Nephron progenitor cell (in vitro differentiated cells): Measurements from ENCODE around the gene USP44.

ENCODE experiments used
- DNase-seq: peaks from one replicate; pipeline ENCODE4 v3.0.0; 2021
- H3K27ac Mint-ChIP-seq: 2 replicates; pipeline ENCODE4 v1.8.0; 2021; ENCODE audit warnings: mild to moderate bottlenecking, moderate library complexity, mixed read lengths
- H3K27me3 Mint-ChIP-seq: 2 replicates; pipeline ENCODE4 v1.8.0; 2021; ENCODE audit warnings: mild to moderate bottlenecking, low read depth, mixed read lengths; ENCODE audit not compliant: poor library complexity
- H3K36me3 Mint-ChIP-seq: 2 replicates; pipeline ENCODE4 v1.8.0; 2021; ENCODE audit warnings: low read depth, mixed read lengths
- H3K4me1 Mint-ChIP-seq: 2 replicates; pipeline ENCODE4 v1.8.0; 2021; ENCODE audit warnings: mixed read lengths
- H3K4me3 Mint-ChIP-seq: 2 replicates; pipeline ENCODE4 v1.8.0; 2021; ENCODE audit warnings: mild to moderate bottlenecking, moderate library complexity, mixed read lengths
- H3K9me3 Mint-ChIP-seq: 2 replicates; pipeline ENCODE4 v1.8.0; 2021; ENCODE audit warnings: mild to moderate bottlenecking, moderate library complexity, mixed read lengths
- TF ChIP-seq, protein P1 (sequence below): fragments of 200-600 bp; sonication (generic); IDR thresholded peaks from 2 replicates; pipeline ENCODE4 v1.5.0; 2021; ENCODE audit warnings: antibody characterized with exemption

USP44 gene

DNA sequence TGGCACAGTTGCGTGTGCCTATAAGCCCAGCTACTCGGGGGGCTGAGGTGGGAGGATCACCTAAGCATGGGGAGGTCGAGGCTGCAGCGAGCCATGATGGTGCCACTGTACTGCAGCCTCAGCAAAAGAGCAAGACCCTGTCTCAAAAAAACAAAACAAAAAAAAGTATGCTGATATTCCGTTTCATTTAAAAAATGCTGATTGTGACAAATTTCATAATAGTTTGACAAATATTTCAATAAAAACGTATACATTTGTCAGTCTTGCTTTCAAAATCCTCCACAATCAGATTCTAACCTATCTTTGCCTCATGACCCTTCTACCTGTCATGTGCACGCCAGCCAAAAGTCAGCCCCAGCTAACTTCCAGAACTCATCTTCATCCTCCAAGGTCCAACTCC lies 9.8 kb downstream of the USP44 start:
- Mint-ChIP-seq H3K36me3 (no peaks in the 10 kb centered on the region), H3K4me1 (peaks cover 7% of the 10 kb centered on the region), H3K27ac (no peak overlapping the region), H3K9me3 (no peaks in the 10 kb centered on the region), H3K4me3 (no peak overlapping the region), H3K27me3 (peaks cover 21% of the 10 kb centered on the region)
- TF ChIP-seq, protein P1, sequence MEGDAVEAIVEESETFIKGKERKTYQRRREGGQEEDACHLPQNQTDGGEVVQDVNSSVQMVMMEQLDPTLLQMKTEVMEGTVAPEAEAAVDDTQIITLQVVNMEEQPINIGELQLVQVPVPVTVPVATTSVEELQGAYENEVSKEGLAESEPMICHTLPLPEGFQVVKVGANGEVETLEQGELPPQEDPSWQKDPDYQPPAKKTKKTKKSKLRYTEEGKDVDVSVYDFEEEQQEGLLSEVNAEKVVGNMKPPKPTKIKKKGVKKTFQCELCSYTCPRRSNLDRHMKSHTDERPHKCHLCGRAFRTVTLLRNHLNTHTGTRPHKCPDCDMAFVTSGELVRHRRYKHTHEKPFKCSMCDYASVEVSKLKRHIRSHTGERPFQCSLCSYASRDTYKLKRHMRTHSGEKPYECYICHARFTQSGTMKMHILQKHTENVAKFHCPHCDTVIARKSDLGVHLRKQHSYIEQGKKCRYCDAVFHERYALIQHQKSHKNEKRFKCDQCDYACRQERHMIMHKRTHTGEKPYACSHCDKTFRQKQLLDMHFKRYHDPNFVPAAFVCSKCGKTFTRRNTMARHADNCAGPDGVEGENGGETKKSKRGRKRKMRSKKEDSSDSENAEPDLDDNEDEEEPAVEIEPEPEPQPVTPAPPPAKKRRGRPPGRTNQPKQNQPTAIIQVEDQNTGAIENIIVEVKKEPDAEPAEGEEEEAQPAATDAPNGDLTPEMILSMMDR, result no peak
- DNase-seq, result no peak

DNA sequence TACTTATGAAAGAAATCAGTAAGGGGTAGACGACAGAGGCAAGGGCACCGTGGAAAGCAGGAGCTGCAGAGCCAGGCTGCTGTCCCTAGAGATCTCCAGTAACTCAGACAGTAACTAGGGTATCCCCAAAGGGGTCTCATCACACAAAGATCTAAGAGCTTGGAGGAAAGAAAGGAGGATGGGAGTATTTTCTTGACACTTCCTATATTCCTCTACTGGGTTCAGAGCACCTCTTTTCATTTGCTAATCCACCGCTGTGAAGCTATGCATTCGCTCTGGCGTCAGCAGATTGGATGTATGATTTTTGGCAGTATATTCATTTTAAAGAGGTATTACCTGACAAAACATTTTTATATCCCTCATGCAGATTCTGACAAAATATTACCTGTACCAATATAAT lies 12.6 kb downstream of the USP44 start:
- no peak for DNase-seq
- Mint-ChIP-seq H3K27ac (no peak overlapping the region), H3K9me3 (no peaks in the 10 kb centered on the region), H3K4me1 (peaks cover 10% of the 10 kb centered on the region), H3K4me3 (no peak overlapping the region), H3K36me3 (no peaks in the 10 kb centered on the region), H3K27me3 (peaks cover 3% of the 10 kb centered on the region)
- TF ChIP-seq, protein P1, result no peak

DNA sequence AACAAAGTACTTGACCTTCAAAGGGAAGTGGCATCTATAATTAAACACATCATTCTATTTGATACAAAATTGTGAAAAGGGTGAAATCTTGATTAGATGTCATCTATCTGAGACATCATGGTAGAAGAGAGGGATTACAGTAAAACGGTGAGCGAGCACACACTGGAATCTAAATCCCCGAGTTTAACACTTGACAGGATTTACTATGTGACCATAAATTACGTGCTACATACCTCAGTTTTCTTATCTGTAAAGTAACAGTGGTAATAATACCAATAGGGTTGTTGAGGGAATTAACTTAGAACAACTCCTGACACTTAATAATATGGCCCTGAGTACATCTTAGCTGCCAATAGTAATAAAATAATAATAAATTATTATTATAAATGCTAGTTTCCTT lies 13.3 kb downstream of the USP44 start:
- no peak overlapping the region for H3K27ac Mint-ChIP-seq
- H3K27me3 Mint-ChIP-seq, result peaks cover 3% of the 10 kb centered on the region
- H3K4me1 Mint-ChIP-seq, result peaks cover 10% of the 10 kb centered on the region
- no peak for DNase-seq
- H3K4me3 Mint-ChIP-seq, result no peak overlapping the region
- H3K36me3 Mint-ChIP-seq, result no peaks in the 10 kb centered on the region
- TF ChIP-seq, protein P1, result no peak
- no peaks in the 10 kb centered on the region for H3K9me3 Mint-ChIP-seq

DNA sequence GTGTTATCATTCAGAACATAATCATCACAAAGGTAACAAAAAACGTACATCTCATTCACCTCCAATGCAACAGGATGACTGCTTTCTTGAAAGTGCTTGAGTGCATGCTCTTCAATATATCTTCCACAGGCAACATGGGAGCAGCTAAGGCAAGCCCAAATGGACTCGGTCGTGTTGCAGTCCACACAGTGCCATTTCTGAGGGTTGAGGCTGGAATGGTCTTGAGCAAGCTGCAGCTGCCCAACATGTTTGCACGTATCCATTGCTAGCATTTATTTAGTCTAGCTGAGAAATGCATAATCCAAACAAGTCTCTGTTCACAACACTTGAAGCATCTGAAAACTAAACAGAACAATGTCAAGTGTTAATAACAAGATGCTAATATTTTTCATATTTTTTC lies 17.3 kb downstream of the USP44 start:
- peaks cover 3% of the 10 kb centered on the region for H3K27me3 Mint-ChIP-seq
- no peak overlapping the region for H3K4me3 Mint-ChIP-seq
- H3K9me3 Mint-ChIP-seq, result no peaks in the 10 kb centered on the region
- H3K4me1 Mint-ChIP-seq, result peaks cover 10% of the 10 kb centered on the region
- TF ChIP-seq, protein P1, result no peak
- no peak for DNase-seq
- H3K27ac Mint-ChIP-seq, result no peak overlapping the region
- H3K36me3 Mint-ChIP-seq, result no peaks in the 10 kb centered on the region

DNA sequence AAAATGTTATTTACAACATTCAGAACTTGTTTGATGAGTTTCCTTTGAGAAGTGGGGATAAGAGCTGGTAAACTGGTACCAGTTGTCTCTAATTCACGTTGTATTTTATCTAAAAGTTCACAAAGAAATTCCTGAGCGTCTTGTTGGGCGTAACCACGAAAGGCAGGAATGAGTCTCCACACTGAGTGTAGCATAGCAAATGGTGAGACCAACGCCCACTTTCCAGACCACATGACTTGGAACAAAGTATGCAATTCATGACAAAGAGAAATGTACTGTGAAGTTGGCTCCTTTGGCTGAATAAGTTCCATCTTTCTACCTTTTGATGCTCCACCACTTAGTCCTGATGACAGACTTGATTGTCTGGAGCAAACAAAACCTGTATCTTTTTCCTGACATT lies 18.4 kb downstream of the USP44 start:
- TF ChIP-seq, protein P1, result no peak
- Mint-ChIP-seq H3K36me3 (no peaks in the 10 kb centered on the region), H3K27ac (no peak overlapping the region), H3K4me1 (peaks cover 5% of the 10 kb centered on the region), H3K27me3 (peaks cover 3% of the 10 kb centered on the region), H3K4me3 (no peak overlapping the region), H3K9me3 (no peaks in the 10 kb centered on the region)
- no peak for DNase-seq

DNA sequence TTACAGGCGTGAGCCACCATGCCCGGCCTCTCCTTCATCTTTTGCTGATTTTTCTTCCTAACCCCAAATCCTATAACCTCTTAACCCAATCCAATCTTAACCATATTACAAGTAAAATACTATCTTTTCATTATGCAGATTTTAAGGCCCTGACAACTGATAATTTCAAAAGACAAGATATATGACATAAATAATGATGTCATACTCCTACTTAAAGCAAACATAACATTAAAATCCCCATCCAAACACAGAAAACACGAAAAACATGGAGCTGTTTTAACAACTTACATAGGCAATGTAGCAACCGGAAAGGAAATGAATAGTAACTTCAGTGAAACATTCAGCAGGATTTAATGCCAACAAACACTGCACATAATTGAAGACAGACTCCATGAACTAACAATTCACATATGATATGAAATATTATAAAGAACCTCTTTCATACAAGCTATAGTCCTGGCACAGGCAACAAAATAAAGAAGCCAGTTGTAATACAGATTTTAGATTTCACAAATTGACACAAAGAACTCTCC lies 21.5 kb downstream of the USP44 start:
- Mint-ChIP-seq H3K4me3 (no peak overlapping the region), H3K9me3 (no peaks in the 10 kb centered on the region), H3K27ac (no peak overlapping the region), H3K27me3 (no peaks in the 10 kb centered on the region), H3K36me3 (no peaks in the 10 kb centered on the region), H3K4me1 (peaks cover 5% of the 10 kb centered on the region)
- no peak for DNase-seq
- TF ChIP-seq, protein P1, result no peak
